Stimulated activated CD4-positive, alpha-beta T cell treated with anti-CD3 and anti-CD28 coated beads, Interleukin-4, amount 100 ng/mL, for 4 hours (primary cell): ENCODE results near the gene CRYBA2.

Experiments
- DNase-seq, 2 experiments: peaks; one replicate each; pipeline ENCODE4 v3.0.0-alpha.2; 2020

The CRYBA2 gene

GRCh38 chr2:219022616-219023015 is 29.4 kb upstream of the CRYBA2 start:
- DNase-seq: no peak

DNA sequence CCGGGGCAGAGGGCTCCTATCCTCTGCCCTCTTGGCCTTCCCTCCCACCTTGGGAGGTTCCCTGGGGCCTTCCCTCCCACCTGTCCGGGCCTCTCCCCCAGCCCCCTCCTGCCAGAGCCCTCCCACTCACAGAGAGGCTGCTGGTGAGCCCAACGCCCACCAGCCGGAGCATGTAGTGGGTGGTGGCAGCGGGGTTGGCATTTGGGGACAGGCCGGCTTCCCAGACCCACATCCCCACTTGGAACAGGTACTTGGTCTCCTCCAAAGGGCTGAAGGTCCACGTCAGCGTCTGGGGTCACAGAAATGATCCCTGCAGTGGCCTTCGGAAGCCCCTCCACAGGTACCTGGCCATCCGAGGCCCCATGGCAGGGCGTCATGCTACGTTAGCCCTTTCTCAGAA is 28.8 kb upstream of the CRYBA2 start:
- no peak for DNase-seq

DNA sequence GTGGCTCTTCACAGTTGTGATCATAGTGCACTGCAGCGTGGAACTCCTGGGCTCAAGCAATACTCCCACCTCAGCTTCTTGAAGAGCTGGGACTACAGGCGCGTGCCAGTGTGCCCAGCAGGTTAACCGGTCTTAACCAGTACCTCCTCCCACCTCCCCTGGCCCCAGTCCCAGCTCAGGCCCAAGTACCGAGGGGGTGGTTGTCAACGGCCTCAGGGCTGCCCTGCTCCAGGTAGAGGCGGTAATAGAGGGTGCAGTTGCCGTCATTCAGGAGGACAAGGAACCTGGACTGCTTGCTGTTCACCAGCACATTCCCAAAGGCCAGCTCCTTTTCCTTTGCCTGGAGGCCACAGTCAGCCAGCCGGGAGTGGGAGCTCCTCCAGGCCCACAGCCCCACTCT is 28.4 kb upstream of the CRYBA2 start:
- DNase-seq: no peak

DNA sequence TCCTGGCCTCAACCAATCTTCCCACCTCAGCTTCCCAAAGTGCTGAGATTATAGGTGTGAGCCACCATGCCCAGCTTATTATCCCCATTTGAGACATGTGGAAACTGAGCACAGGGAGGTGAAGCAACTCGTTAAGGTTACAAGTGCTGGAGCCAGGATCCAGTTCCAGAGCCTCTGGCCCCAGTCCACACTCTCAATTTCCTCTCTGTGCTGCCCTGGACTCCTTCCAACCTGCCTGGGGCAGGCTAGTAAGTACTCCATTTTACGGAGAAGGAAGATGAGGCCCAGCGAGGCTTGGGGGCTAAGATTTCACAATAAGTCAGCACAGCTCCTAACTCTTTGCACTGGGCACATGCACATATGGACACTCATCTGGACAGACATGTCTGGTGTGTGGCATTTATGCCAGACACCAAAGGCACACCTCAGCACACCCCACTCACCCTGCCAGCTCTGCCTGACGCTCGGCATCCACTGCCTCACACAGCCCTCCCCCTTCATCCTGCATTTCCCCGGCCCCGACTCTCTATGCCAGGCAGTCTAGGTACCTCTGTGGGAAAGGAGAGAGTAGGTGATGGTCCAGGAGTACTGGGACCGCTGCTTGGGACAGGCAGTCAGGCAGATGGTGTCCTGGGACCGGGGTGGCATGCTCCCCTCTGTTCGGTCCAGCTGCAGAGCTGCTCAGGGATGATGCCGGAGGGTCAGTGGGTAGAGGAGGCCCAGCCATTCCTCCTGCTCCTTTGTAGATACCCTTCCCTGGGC is 27.6 kb upstream of the CRYBA2 start:
- no peak for DNase-seq

DNA sequence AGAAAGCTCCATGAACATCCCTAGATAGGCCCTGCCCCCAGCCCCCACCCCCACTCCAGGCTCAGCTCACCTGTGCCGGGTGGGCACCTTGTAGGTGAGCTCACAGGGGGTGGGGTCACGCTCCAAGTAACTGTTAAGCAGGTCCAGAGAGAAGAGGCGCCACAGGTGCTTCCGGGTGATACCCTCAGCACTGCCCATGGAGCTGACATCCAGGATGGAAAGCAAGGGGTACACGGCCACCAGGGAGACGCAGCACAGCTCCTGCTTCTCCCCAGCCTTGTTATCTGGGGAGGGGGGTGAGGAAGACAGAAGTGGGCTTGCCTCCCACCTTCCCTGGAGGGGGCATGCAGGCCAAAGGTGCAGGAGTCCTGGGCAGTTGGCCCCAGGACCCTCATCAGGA is 26.2 kb upstream of the CRYBA2 start:
- DNase-seq: no peak

GRCh38 chr2:219018726-219019125 is 25.5 kb upstream of the CRYBA2 start:
- DNase-seq: no peak

GRCh38 chr2:219018286-219018685 is 25.1 kb upstream of the CRYBA2 start:
- no peak for DNase-seq

DNA sequence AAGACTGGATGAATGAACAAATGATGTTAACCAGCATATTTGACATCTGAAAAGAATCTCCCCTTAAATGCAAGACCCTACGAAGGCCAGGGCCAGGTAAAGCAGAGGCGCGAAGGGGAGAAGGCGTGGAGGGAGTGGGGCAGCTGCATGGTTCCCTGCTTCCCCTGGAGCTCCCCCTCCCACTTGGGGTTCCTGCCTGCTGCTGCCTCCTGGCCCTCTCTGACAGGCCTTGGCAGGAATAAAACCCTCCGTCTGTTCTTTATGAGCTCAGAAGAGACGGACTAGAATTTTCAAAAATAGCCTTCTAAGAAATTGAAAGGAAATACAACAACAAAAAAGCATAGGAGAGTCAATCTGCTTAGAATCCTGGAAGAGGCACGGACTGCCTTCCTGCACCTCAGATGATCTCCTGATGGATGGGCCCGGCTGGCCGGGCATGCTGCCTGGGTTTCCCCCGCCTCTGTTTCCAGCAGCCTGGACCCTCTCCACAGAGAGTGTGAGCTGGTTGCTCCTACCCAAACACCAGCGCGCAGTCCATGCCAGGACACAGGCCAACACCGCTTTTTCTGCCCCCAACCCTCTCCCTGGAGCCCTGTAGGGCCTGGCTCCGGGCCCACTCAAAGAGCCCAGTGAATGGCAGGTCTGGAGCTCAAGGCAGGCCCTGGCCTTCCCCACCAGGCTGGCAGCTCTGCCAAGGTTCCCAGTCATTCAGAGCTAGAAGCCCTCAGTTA is 24.1 kb upstream of the CRYBA2 start:
- no peak for DNase-seq

GRCh38 chr2:219016721-219017120 is 23.5 kb upstream of the CRYBA2 start:
- DNase-seq: no peak

DNA sequence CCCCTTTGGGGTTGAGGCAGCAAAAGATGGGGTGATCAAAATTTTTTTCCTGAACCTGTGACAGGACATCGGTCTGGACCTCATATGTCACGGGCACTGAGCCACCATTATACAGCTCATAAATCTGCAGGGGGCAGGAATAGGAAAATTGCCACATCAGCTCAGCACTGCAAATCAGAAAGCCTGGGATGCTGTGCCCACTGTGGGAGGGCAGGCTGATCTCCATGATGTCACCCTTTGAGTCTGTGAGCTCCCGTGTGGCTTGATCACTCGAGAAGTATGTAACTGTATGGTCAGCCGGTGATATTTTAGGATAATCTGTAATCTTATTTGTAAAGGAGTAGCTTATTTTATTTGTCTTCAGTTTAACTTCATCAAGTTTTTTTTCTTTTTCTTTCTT is 17.7 kb upstream of the CRYBA2 start:
- DNase-seq: no peak

- DNase-seq: no peak
Observed at GRCh38 chr2:219010162-219010756, 17.0 kb upstream of the CRYBA2 start.

DNA sequence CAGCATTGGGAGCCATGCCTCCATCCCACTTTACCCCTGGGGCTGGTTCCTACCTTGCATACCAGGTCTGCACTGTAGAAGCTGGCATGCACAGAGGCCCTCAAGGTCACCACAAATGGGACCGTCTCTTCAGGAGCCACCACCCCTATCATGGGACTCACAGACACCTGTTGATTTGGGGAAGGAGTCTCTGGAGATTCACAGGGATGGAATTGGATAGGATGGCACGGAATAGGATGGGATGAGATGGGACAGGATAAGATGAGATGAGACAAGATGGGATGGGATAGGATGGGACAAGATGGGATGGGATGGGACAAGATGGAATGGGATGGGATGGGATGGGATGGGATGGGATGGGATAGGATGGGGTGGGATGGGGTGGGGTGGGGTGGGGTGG is 16.1 kb upstream of the CRYBA2 start:
- DNase-seq: no peak

- DNase-seq: no peak
Observed at GRCh38 chr2:219003979-219004378, 10.8 kb upstream of the CRYBA2 start.

GRCh38 chr2:219003267-219003634 is 10.0 kb upstream of the CRYBA2 start:
- DNase-seq: no peak

GRCh38 chr2:219002395-219003266 is 9.4 kb upstream of the CRYBA2 start:
- peak; percentile 20 to 41 for DNase-seq

- peak; percentile 48 to 77 for DNase-seq
Observed at GRCh38 chr2:219001577-219002394, 8.6 kb upstream of the CRYBA2 start.

- no peak for DNase-seq
Observed at GRCh38 chr2:219001100-219001576, 7.9 kb upstream of the CRYBA2 start.

GRCh38 chr2:219000569-219000960 is 7.3 kb upstream of the CRYBA2 start:
- no peak for DNase-seq

DNA sequence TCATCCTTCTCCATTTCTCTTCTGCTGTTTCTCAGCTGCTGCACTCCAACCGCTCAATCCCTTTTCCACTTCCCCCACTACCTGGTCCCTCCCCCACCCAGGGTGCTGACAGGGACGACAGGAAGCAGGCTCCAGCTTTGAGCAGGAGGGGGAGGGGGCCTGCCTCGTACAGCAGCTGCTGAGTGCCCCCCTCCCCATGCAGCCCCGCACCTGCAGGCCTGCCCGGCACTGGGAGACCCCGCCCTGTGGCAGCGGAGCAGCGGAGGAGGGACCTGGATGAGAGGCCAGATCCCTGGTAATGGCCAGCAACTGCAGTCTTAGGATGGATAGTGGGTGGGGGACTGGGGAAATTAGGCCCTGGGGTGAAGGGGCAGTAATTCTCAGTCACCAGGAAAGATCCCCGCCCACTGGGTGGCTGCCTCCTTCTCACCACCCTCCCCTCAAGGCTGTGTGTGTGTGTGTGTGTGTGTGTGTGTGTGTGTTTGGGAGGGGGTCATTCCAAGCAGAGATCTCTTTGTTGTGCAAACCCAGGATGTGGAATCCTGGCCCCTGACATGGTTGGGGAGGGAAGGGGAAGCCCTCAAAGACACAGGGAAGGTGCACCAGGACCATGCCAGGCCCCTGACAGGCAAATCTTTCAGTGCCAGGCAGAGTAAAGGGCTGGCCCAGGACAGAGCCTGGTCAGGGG is 6.8 kb upstream of the CRYBA2 start:
- no peak for DNase-seq

DNA sequence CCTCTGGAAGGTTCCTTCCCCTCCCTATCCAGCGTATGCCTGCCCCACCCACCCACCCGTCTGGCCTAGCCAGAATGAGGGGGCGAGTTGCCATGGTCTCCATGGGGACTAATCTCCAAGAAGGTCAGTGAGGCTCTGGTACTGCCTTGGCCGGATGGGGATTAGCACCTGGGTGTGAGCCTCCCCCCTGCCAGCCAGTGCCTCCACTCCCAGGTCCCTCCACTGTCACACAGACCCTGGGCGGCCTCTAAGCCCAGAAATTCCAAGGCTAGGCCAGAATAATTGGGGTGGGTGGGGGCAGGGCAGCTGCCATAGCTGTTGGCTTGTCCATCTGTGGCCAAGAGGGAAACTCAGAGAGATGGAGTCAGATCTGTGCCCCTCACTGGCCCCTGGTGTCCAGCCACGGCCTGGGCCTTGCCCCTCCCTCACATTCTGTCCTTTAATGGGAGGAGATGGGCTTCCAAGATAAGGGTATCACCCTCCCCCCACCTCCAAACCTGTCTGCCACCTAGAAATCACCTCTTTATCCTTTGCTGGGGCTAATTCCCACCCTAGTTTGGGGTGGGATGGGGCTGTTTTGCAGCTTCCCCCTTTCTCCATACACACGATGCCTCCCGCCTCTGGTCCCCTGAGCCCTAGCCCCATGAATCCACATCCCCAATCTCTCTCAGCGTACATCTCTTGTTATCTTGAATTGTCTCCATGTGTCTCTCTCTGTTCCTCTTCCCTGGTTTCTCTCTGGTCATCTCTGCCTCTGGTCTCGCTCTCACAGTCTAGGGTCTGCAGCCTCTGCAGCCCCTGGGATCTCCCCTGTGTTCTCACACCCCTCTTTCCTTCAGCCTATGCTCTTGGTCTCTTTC is 6.0 kb upstream of the CRYBA2 start:
- no peak for DNase-seq
